Heart right ventricle (tissue), 16 donors: ENCODE data around the gene SLC12A2. TPM values are rescaled to one million over a fixed set of nuclear protein-coding genes. Genes with fewer than 3 reads are reported as not detected.

Source experiments
- ATAC-seq, 8 donors: fragments of 200-7000 bp; cut with Tn5 transposase; one replicate each; pipeline ENCODE4 v1.9.1; 2020; ENCODE audit warnings: mild to moderate bottlenecking in 8 of 8, moderate library complexity in 8 of 8, moderate number of reproducible peaks in 1 of 8
- DNase-seq, 2 donors: peaks; one replicate each; pipeline ENCODE4 v3.0.0-alpha.2; 2020
- H3K27ac ChIP-seq, 10 donors: fragments of 200-600 bp; sonication (generic) in 2 of 10; one replicate each; pipeline versions ENCODE4 v1.5.0 to v1.8.0; 2020 to 2022; ENCODE audit warnings: mild to moderate bottlenecking in 3 of 10
- H3K27me3 ChIP-seq, 7 donors: fragments of 200-600 bp; one replicate each; pipeline ENCODE4 v1.8.0; 2021 to 2022; ENCODE audit warnings: mild to moderate bottlenecking in 2 of 7
- H3K36me3 ChIP-seq, 9 donors: fragments of 200-600 bp; sonication (generic) in 1 of 9; one replicate each; pipeline versions ENCODE4 v1.5.0 to v1.8.0; 2020 to 2022; ENCODE audit warnings: mild to moderate bottlenecking in 2 of 9
- H3K4me1 ChIP-seq, 9 donors: fragments of 200-600 bp; sonication (generic) in 1 of 9; one replicate each; pipeline versions ENCODE4 v1.5.0 to v1.8.0; 2020 to 2022; ENCODE audit warnings: mild to moderate bottlenecking in 4 of 9
- H3K4me3 ChIP-seq, 10 donors: fragments of 200-600 bp; sonication (generic) in 2 of 10; one replicate each; pipeline versions ENCODE4 v1.5.0 to v1.8.0; 2020 to 2022; ENCODE audit warnings: mild to moderate bottlenecking in 7 of 10, moderate library complexity in 2 of 10
- H3K9me3 ChIP-seq, 11 donors: fragments of 200-600 bp in 10 of 11; sonication (generic) in 2 of 11; one replicate each; pipeline versions ENCODE4 v1.5.0 to v1.8.0; 2013 to 2022; ENCODE audit warnings: mild to moderate bottlenecking in 2 of 11, control low read depth in 1 of 11, moderate library complexity in 1 of 11
- WGBS, 2 donors: extraction: QIAGEN DNeasy Blood & Tissue Kit; methylation state at CpG; one replicate each; pipeline ENCODE4 v1.1.7; 2013; ENCODE audit warnings: inconsistent platforms in 1 of 2; 5-methylcytosine and 5-hydroxymethylcytosine counted together
- intact Hi-C, 10 donors: fragments of 100-400 bp; cut with DNase I; formaldehyde crosslinking; loops; one replicate each; pipeline versions ENCODE4 v1.11.1 to v1.14.2; 2022
- polyA plus RNA-seq, 2 donors: library from polyadenylated mRNA; stranded (reverse); fragments of 200-250 nt; gene quantifications; one replicate each; pipeline ENCODE4 v1.2.3, GENCODE V29; 2013
- total RNA-seq, 10 donors: library from RNA; stranded (reverse); fragmentation: NEBNext Ultra II Directional in 3 of 10; extraction: Animal tissue kit (Norgen Biotek cat#: 25700) in 3 of 10; gene quantifications; one replicate each; pipeline versions ENCODE4 v1.2.1 to v1.2.4, GENCODE V29; 2021 to 2023
- TF ChIP-seq, protein P1 (sequence below), 9 donors: fragments of 200-600 bp; sonication (generic) in 2 of 9; IDR thresholded peaks; one replicate each; pipeline versions ENCODE4 v1.5.0 to v1.8.0; 2021 to 2022; ENCODE audit warnings: antibody characterized with exemption in 9 of 9, mild to moderate bottlenecking in 5 of 9, moderate library complexity in 1 of 9
- donor health status: Arrhythmogenic right ventricular cardiomyopathy.
- donor health status: ischemic (EF 13 %, LVEDD 7.1; RV severe dilation, severe dysfunction).
- donor health status: healthy with polysubstance abuse.
- donor health status: DM: no; HTN: yes; CAD: no.
- donor health status: DM: no; HTN: no; CAD: no.
- donor health status: ischemic (EF 25% LVEDD 6.9; RV normal size, moderate dysfunction).
- donor health status: ischemic (EF 25% LVEDD 5.7; RV mildly dilated, moderate dysfunction).
- donor health status: healthy.
- donor health status: DM: yes; HTN: yes; CAD: no.
- donor health status: Ischemic cardiomyopathy.
- donor health status: ischemic (EF 35%, LVEDD 5.7; RV mildly dilated, moderate dysfunction).
- donor health status: nonischemic (EF 11% LVEDD 7.7; RV severe dilation, severe dysfunction).
- donor health status: DM: yes; HTN: yes; CAD: no.
- donor health status: PGD.
- donor health status: ischemic (EF 29% LVEDD 5.4; RV normal size, mild dysfunction).
- donor health status: nonischemic (EF 23%, LVEDD 6.1; RV moderate dilation, normal function).

SLC12A2 gene
- total and polyA plus RNA-seq, 12 donors, result 2.5 to 23.0 (median 15.4) TPM

DNA sequence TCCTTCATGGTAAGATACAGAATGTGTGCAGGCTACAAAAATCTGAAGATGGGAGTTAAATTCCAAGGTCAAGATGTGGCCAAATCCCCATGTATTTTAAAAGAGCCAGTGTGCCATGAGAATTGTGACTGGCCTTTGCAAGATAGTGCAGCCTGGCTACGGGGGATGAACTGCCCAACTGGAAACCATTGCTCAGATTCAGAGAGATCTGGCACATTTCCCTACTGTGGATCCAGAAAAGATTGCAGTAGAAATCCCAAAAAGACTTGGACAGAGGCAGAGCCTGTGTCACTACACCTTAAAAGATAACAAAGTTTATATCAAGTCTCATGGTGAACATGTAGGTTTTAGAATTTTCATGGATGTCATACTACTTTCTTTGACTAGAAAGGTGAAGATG is 26.2 kb downstream of the SLC12A2 start:
- H3K4me1 ChIP-seq, result peaks cover 0 to 20% (median 5%) of the 10 kb centered on the region in 9 donors
- no peak for ATAC-seq
- H3K27me3 ChIP-seq, result no peaks in the 10 kb centered on the region
- intact Hi-C loops, result no loop called here
- H3K9me3 ChIP-seq, result peaks cover 0 to 5% (median 0%) of the 10 kb centered on the region in 11 donors
- TF ChIP-seq, protein P1, sequence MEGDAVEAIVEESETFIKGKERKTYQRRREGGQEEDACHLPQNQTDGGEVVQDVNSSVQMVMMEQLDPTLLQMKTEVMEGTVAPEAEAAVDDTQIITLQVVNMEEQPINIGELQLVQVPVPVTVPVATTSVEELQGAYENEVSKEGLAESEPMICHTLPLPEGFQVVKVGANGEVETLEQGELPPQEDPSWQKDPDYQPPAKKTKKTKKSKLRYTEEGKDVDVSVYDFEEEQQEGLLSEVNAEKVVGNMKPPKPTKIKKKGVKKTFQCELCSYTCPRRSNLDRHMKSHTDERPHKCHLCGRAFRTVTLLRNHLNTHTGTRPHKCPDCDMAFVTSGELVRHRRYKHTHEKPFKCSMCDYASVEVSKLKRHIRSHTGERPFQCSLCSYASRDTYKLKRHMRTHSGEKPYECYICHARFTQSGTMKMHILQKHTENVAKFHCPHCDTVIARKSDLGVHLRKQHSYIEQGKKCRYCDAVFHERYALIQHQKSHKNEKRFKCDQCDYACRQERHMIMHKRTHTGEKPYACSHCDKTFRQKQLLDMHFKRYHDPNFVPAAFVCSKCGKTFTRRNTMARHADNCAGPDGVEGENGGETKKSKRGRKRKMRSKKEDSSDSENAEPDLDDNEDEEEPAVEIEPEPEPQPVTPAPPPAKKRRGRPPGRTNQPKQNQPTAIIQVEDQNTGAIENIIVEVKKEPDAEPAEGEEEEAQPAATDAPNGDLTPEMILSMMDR (IDR thresholded peaks at IDR 0.05), result no peak
- WGBS, 2 donors, result 90 to 93% methylated on average over 1 of the region's 1 CpG
- H3K4me3 ChIP-seq, result no peak overlapping the region
- DNase-seq, result no peak
- peaks cover 0 to 32% (median 6%) of the 10 kb centered on the region in 9 donors for H3K36me3 ChIP-seq
- no peak overlapping the region for H3K27ac ChIP-seq

GRCh38 chr5:128111818-128112448 is 28.4 kb downstream of the SLC12A2 start:
- H3K9me3 ChIP-seq, result peaks cover 0 to 5% (median 0%) of the 10 kb centered on the region in 11 donors
- ATAC-seq (no peak), DNase-seq (no peak)
- peaks cover 0 to 54% (median 21%) of the 10 kb centered on the region in 9 donors for H3K36me3 ChIP-seq
- H3K4me1 ChIP-seq, result no peaks in the 10 kb centered on the region
- TF ChIP-seq, protein P1 (IDR thresholded peaks at IDR 0.05), result no peak
- intact Hi-C loops, result no loop called here
- H3K27ac ChIP-seq, result no peak overlapping the region
- WGBS, 2 donors, result 76 to 81% methylated on average over 2 of the region's 2 CpGs
- no peaks in the 10 kb centered on the region for H3K27me3 ChIP-seq
- H3K4me3 ChIP-seq, result no peak overlapping the region

GRCh38 chr5:128116445-128116844 is 32.9 kb downstream of the SLC12A2 start:
- 94 to 97% methylated on average over 3 of the region's 3 CpGs for WGBS, 2 donors

GRCh38 chr5:128118214-128118613 is 34.6 kb downstream of the SLC12A2 start:
- ATAC-seq (no peak), DNase-seq (no peak)
- Histone ChIP-seq H3K4me1 (no peaks in the 10 kb centered on the region), H3K27me3 (no peaks in the 10 kb centered on the region), H3K36me3 (peaks cover 0 to 64% (median 35%) of the 10 kb centered on the region in 9 donors), H3K27ac (no peak overlapping the region), H3K4me3 (no peak overlapping the region), H3K9me3 (peaks cover 0 to 19% (median 4%) of the 10 kb centered on the region in 11 donors)
- 98% methylated on average over 2 of the region's 2 CpGs for WGBS, 2 donors
- intact Hi-C loops, result loop anchor here in 1 of 10 donors (2.0 kb wide), 1 partner anchor 61 kb away; no protein-coding TSS in a partner anchor
- TF ChIP-seq, protein P1 (IDR thresholded peaks at IDR 0.05), result no peak

More at GRCh38 chr5:128116445-128116844, 32.9 kb downstream of the SLC12A2 start:
- no peaks in the 10 kb centered on the region for H3K27me3 ChIP-seq
- H3K36me3 ChIP-seq, result peaks cover 0 to 72% (median 35%) of the 10 kb centered on the region in 9 donors
- no peak overlapping the region for H3K27ac ChIP-seq
- no peak for ATAC-seq
- H3K4me3 ChIP-seq, result no peak overlapping the region
- no peaks in the 10 kb centered on the region for H3K4me1 ChIP-seq
- DNase-seq, result no peak
- TF ChIP-seq, protein P1 (IDR thresholded peaks at IDR 0.05), result no peak
- intact Hi-C loops, result no loop called here
- peaks cover 0 to 19% (median 4%) of the 10 kb centered on the region in 11 donors for H3K9me3 ChIP-seq
